Fibroblast of pulmonary artery (primary cell): ENCODE measurements around the gene CHMP3.

Experiments
- DNase-seq: peaks from one replicate; pipeline ENCODE4 v3.0.0-alpha.2; 2010; ENCODE audit warnings: low read depth
- H3K4me3 ChIP-seq: replicated peaks from 2 replicates; pipeline ENCODE4 v1.5.1; 2011; ENCODE audit warnings: low read depth, mild to moderate bottlenecking, control low read depth, low read length, moderate library complexity
- CTCF ChIP-seq: IDR thresholded peaks from 2 replicates; pipeline ENCODE4 v1.5.1; 2011; ENCODE audit warnings: mild to moderate bottlenecking, control low read depth, low read length, inconsistent platforms; ENCODE audit errors: missing control alignments

The CHMP3 gene

GRCh38 chr2:86464652-86465051 lies 98.6 kb downstream of the CHMP3 start:
- DNase-seq = no peak
- no peak for TF ChIP-seq CTCF
- no peak overlapping the region for H3K4me3 ChIP-seq

GRCh38 chr2:86461042-86461743 lies 102.0 kb downstream of the CHMP3 start:
- TF ChIP-seq CTCF = no peak
- DNase-seq = no peak
- H3K4me3 ChIP-seq = no peak overlapping the region

GRCh38 chr2:86455181-86455580 lies 108.1 kb downstream of the CHMP3 start:
- H3K4me3 ChIP-seq = no peak overlapping the region
- no peak for DNase-seq
- TF ChIP-seq CTCF = no peak

- TF ChIP-seq CTCF = no peak
- H3K4me3 ChIP-seq = no peak overlapping the region
- DNase-seq = no peak
Measured at GRCh38 chr2:86454238-86454637, 109.0 kb downstream of the CHMP3 start.

- DNase-seq = peak; percentile 92
- H3K4me3 ChIP-seq = no peak overlapping the region
- TF ChIP-seq CTCF = no peak
Measured at GRCh38 chr2:86453836-86454235, 109.4 kb downstream of the CHMP3 start.
